ENCODE results near the gene DDO. TPM values are rescaled to one million over a fixed set of nuclear protein-coding genes. Genes with fewer than 3 reads are reported as not detected.

Gene DDO
- total RNA-seq, 1 experiment from 2014 or later, result not detected

DNA sequence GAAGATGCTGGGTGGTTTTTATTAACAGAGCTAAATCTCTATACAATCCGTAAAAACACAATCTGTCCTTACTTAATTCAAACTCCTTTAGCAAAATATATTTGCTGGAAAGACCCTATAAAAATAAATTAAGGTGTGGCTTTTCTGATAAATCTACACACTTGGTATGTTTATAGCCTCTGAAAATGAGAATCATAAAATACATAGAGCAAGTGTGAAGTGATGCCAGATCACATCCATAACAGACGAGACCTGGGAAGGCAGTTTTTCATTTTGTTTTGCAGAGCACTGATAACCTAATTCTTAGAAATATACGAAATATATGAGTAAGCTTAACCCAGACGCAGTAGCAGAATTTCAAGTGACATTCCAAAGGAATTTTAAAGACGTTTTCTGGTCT lies 10.4 kb upstream of the DDO start:
- no peak for TF ChIP-seq EZH2 (IDR thresholded peaks at IDR 0.05; ENCODE audit: borderline replicate concordance, low read depth, low read length, poor library complexity, severe bottlenecking)
- TF ChIP-seq, protein P1, sequence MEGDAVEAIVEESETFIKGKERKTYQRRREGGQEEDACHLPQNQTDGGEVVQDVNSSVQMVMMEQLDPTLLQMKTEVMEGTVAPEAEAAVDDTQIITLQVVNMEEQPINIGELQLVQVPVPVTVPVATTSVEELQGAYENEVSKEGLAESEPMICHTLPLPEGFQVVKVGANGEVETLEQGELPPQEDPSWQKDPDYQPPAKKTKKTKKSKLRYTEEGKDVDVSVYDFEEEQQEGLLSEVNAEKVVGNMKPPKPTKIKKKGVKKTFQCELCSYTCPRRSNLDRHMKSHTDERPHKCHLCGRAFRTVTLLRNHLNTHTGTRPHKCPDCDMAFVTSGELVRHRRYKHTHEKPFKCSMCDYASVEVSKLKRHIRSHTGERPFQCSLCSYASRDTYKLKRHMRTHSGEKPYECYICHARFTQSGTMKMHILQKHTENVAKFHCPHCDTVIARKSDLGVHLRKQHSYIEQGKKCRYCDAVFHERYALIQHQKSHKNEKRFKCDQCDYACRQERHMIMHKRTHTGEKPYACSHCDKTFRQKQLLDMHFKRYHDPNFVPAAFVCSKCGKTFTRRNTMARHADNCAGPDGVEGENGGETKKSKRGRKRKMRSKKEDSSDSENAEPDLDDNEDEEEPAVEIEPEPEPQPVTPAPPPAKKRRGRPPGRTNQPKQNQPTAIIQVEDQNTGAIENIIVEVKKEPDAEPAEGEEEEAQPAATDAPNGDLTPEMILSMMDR (conservative IDR thresholded peaks at IDR 0.05; ENCODE audit: low read depth, low read length), result no peak
- no TSS peak for BruUV-seq (replicated peaks)
- peaks cover 26% of the 10 kb centered on the region for H3K4me1 ChIP-seq (ENCODE audit: insufficient read depth, low read length, poor library complexity, severe bottlenecking)
- H3K27me3 ChIP-seq (replicated peaks; ENCODE audit: insufficient read depth, low read depth, low read length, poor library complexity), result no peaks in the 10 kb centered on the region
- DNase-seq (ENCODE audit: low spot score), result no peak
- no peak overlapping the region for H3K27ac ChIP-seq (ENCODE audit: low read depth, low read length, poor library complexity, severe bottlenecking)
- H3K4me3 ChIP-seq (ENCODE audit: low read depth, low read length, poor library complexity, severe bottlenecking), result no peak overlapping the region
- H3K9me3 ChIP-seq (ENCODE audit: low read depth, low read length, poor library complexity, severe bottlenecking), result no peaks in the 10 kb centered on the region
- POLR2A ChIA-PET (ENCODE audit: low non-redundant PET), result no interaction called here
- intact Hi-C loops (cut with micrococcal nuclease; ENCODE audit: unreplicated experiment), result no loop called here
- CTCF ChIA-PET, result no interaction called here
- no peaks in the 10 kb centered on the region for H3K36me3 ChIP-seq (ENCODE audit: insufficient read depth, low read length, poor library complexity, severe bottlenecking)

DNA sequence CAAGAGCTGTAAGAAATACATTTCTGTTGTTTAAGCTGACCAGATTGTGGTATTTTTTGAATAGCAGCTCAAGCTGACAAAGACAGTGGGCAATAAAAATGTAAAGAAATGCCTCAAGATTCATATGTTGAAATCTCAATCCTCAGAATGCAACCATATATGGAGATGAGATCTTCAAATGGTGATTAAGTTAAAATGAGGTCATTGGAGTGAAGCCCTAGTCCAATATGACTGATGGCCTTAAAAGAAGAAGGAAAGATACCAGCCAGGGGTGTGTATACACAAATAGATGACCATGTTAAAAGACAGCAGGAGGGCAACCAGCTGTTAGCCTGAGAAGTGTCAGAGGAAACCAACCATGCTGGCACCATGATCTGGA lies 7.1 kb upstream of the DDO start:
- H3K4me1 ChIP-seq (ENCODE audit: insufficient read depth, low read length, poor library complexity, severe bottlenecking), result peaks cover 26% of the 10 kb centered on the region
- no peaks in the 10 kb centered on the region for H3K36me3 ChIP-seq (ENCODE audit: insufficient read depth, low read length, poor library complexity, severe bottlenecking)
- BruUV-seq (replicated peaks), result no TSS peak
- ChIA-PET POLR2A (ENCODE audit: low non-redundant PET) (no interaction called here), CTCF (no interaction called here)
- no peaks in the 10 kb centered on the region for H3K27me3 ChIP-seq (replicated peaks; ENCODE audit: insufficient read depth, low read depth, low read length, poor library complexity)
- H3K27ac ChIP-seq (ENCODE audit: low read depth, low read length, poor library complexity, severe bottlenecking), result no peak overlapping the region
- H3K4me3 ChIP-seq (ENCODE audit: low read depth, low read length, poor library complexity, severe bottlenecking), result no peak overlapping the region
- intact Hi-C loops (cut with micrococcal nuclease; ENCODE audit: unreplicated experiment), result no loop called here
- no peak for DNase-seq (ENCODE audit: low spot score)
- H3K9me3 ChIP-seq (ENCODE audit: low read depth, low read length, poor library complexity, severe bottlenecking), result no peaks in the 10 kb centered on the region
- TF ChIP-seq, protein P1 (conservative IDR thresholded peaks at IDR 0.05; ENCODE audit: low read depth, low read length), result no peak
- no peak for TF ChIP-seq EZH2 (IDR thresholded peaks at IDR 0.05; ENCODE audit: borderline replicate concordance, low read depth, low read length, poor library complexity, severe bottlenecking)

DNA sequence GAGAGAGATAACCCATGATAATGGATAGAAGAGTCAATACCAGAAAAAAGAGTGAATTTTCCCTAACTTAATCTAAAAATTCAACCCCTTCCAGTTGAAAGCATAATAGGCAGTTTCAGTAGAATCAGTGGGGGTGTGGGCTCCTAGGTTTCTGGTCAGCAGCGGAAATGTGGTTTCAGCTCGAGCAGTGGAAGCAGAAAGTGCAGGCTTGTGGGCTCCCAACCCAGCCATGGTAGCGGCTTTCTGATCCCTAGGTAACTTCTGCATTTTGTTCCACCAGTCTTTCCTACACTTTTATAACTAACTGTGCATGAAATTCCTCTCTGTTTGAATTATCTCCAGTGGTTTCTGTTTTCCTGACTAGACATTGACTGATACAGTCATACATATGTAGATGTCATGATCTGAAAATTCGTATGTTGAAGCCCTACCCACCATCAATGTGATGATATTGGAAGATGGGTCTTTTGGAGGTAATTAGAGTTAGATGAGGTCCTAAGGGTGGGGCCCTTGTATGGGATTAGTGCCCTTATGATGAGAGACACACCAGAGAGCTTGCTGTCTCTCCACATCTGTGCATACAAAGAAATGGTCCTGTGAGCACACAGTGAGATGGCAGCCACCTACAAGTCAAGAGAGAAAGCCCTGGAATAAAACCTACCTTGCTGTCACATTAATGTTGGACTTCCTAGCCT lies 6.5 kb upstream of the DDO start:
- Histone ChIP-seq H3K9me3 (ENCODE audit: low read depth, low read length, poor library complexity, severe bottlenecking) (no peaks in the 10 kb centered on the region), H3K27me3 (replicated peaks; ENCODE audit: insufficient read depth, low read depth, low read length, poor library complexity) (no peaks in the 10 kb centered on the region), H3K4me3 (ENCODE audit: low read depth, low read length, poor library complexity, severe bottlenecking) (no peak overlapping the region), H3K4me1 (ENCODE audit: insufficient read depth, low read length, poor library complexity, severe bottlenecking) (peaks cover 26% of the 10 kb centered on the region), H3K27ac (ENCODE audit: low read depth, low read length, poor library complexity, severe bottlenecking) (no peak overlapping the region), H3K36me3 (ENCODE audit: insufficient read depth, low read length, poor library complexity, severe bottlenecking) (no peaks in the 10 kb centered on the region)
- no peak for DNase-seq (ENCODE audit: low spot score)
- BruUV-seq (replicated peaks), result no TSS peak
- intact Hi-C loops (cut with micrococcal nuclease; ENCODE audit: unreplicated experiment), result no loop called here
- ChIA-PET CTCF (no interaction called here), POLR2A (ENCODE audit: low non-redundant PET) (no interaction called here)
- no peak for TF ChIP-seq EZH2 (IDR thresholded peaks at IDR 0.05; ENCODE audit: borderline replicate concordance, low read depth, low read length, poor library complexity, severe bottlenecking)
- TF ChIP-seq, protein P1 (conservative IDR thresholded peaks at IDR 0.05; ENCODE audit: low read depth, low read length), result no peak
